NCI-H345 (cell line): ENCODE results near the gene INPP5A.

Experiments
- DNase-seq: peaks from one replicate; lab custom pipeline; 2025; lab: John Stamatoyannopoulos, UW

Gene INPP5A

DNA sequence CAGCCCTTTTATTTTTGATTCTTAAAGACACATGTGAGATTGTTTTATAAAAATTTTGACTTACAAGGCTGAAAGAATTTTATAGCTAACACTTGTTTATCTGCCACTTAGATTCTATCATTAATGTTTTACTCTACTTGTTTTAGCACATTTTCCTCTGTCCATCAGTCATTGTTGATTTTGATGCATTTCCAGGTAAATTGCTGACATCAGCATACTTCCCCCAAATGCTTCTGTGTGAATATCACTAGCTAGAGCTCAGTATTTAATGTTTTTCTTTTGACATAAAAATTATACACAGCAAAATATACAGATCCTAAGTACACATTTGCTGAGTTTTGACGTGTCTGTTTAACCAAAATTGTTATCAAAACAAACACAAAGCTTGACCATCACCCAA lies 43.0 kb downstream of the INPP5A start:
- DNase-seq = no peak

DNA sequence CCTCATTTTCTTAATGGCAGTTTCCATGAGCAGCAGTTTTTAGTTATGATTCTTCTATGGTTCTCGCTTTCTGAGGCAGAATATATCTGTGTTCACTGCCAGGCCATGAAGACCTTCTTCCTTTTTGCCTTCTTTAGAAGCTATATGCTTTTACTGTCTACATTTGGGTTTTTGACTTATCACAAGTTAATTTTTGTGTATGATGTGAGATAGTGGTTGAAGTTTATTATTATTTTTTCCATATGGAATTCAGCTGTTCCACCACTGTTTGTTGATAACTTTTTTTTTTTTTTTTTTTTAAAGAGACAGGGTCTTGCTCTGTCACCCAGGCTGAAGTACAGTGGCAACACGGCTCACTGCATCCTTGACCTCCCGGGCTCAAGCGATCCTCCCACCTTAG lies 44.5 kb downstream of the INPP5A start:
- DNase-seq = no peak

DNA sequence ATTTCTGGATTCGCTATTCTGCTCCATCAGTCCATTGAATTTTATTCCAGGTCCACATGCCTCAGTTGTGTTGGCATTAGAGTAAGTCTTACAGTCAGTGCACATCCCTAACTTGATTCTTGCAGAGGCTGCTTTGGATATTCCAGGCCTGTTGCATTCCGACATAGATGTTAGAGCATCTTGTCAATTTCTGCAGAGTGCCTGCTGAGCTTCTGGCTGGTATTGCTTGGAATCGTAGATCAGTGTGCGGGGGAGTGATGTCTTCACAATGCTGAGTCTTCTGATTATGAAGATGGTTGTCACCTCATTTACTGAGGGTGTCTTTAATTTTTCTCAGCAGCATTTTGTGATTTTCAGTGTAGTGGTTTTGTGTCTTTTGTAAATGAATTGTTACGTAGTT lies 45.2 kb downstream of the INPP5A start:
- no peak for DNase-seq

DNA sequence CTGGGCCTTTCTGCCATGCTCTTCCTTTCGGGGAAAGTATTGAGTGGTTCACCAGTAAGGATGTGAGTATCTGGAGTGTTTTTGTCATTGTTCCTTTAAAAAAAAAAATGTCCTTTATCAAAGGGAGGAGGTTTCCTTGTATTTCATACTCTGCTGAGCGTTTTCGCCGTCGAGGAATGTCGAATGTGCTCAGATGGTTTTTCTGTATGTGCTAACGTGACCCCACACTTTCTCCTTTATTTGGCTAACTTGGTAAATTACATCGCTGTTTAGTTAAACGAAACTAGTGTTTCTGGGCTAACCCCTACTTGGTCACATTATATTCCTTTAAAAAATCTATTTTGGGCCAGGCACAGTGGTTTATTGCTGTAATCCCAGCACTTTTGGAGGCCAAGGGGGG lies 45.9 kb downstream of the INPP5A start:
- DNase-seq = no peak

DNA sequence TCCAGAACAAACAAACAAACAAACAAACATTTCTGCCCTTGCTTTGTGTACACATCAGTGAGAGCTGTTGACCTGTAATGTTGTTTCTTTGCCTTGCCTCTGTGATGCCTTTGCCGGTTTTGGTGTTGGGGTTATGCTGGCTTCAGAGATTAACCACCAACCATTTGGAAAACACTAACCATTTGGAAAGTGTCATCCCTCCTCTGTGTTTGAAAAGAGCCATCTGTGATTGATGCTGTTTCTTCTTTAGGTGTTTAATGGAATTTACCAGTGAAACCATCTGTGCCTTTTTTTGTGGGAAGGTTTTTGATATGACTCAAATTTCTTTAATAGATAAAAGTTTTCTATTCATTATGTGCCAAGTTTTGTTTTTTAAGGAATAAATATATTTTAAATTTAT lies 46.5 kb downstream of the INPP5A start:
- DNase-seq = no peak

- no peak for DNase-seq
These were observed 48.4 kb downstream of the INPP5A start for GRCh38 chr10:132585732-132586722.

- no peak for DNase-seq
These were observed 49.2 kb downstream of the INPP5A start for GRCh38 chr10:132586739-132587138.

GRCh38 chr10:132587175-132587574 lies 49.6 kb downstream of the INPP5A start:
- DNase-seq = no peak

- DNase-seq = no peak
These were observed 50.9 kb downstream of the INPP5A start for GRCh38 chr10:132588301-132589013.

GRCh38 chr10:132589015-132589414 lies 51.4 kb downstream of the INPP5A start:
- DNase-seq = no peak

GRCh38 chr10:132589681-132590080 lies 52.1 kb downstream of the INPP5A start:
- DNase-seq = no peak

GRCh38 chr10:132590094-132590751 lies 52.6 kb downstream of the INPP5A start:
- no peak for DNase-seq

GRCh38 chr10:132590752-132591121 lies 53.1 kb downstream of the INPP5A start:
- no peak for DNase-seq

DNA sequence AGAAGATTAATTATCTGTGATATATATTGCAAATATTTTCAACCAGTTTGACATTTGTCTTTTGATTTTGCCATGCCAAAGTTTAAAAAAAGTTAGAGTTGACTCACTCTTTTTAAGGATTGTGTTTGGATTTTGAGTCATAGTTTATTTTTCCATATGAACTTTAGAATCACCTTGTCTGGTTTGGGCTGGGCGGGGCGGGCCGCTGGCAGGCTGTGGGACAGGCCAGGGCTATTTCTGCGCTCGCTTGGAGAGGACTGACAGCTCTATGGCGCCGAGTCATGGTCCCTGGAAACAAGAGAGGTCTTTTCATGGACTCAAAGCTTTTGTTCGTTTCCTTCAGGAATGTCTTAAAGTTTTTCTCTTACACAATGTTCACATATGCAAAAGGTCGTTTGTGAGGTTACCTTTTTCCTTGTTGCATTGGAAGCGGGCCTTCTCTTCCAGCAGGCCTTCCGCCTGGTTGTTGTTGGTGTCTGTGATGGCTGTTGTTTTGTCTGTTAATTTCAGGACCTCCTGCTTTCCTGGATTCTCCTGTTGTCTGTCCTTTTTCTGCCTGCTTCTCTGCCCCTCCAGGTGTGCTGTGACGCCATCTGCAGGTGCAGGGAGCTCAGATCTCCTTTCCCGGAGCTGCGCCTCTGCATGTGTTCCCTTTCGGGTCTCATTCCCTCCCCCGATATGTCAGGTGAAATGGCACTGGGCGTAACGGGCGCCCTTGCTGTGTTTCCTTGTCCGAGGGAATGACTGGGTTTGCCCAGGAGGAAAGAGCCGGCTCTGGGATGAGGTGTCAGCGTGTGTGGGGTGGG lies 53.8 kb downstream of the INPP5A start:
- DNase-seq = no peak

GRCh38 chr10:132592790-132593383 lies 55.3 kb downstream of the INPP5A start:
- DNase-seq = no peak

- DNase-seq = no peak
These were observed 55.8 kb downstream of the INPP5A start for GRCh38 chr10:132593389-132593788.

- no peak for DNase-seq
These were observed 56.6 kb downstream of the INPP5A start for GRCh38 chr10:132593900-132594876.

DNA sequence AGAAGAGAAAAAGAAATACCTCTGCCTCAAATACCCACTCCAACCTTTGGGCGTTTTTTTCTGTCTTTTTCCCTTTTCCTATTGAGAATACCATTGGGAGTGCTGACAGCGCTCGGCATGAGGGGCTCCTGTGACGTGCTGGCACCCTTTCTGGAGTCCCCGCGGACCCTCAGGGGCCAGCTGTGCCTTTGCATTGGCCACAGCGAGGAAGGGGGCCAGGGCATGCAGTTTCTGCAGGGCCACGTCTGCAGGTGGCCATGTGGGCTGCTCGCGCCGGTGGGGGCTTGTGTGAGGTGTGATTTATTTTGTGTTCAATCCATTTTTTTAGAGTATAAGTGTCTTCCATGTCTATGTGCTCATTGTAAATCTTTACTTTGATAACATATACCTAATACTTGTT lies 57.4 kb downstream of the INPP5A start:
- no peak for DNase-seq

GRCh38 chr10:132595854-132596253 lies 58.3 kb downstream of the INPP5A start:
- DNase-seq = no peak

DNA sequence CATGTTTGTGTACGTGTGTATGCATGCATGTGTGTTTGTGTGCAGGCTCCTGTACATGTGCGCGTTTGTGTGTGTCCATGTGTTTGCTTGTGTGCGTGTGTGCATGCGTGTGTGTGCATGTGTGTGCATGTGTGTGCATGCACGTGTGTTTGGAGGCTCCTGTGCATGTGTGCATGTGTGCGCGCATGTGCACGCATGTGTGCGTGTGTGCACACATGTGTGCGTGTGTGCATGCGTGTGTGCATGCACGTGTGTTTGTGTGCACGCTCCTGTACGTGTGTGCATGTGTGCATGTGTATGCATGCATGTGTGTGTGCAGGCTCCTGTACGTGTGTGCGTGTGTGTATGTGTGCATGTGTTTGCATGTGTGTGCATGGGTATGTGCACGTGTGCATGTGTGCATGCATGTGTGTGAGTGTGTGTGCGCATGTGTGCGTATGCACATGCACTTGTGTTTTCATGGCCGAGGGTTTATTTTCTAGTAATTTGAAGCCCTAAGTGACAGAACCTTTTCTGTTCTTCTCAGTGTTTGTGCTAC lies 59.2 kb downstream of the INPP5A start:
- DNase-seq = no peak
